LoVo (cell line): ENCODE results near the gene WDR75.
"Not testable (repeated sequence)": the region's sequence is repeated elsewhere in the genome, so short reads cannot be mapped to it uniquely, and the experiment has no call there.

Experiments
- DNase-seq: peaks from one replicate; pipeline ENCODE4 v3.0.0-alpha.2; 2016; ENCODE audit warnings: low spot score

WDR75 gene

DNA sequence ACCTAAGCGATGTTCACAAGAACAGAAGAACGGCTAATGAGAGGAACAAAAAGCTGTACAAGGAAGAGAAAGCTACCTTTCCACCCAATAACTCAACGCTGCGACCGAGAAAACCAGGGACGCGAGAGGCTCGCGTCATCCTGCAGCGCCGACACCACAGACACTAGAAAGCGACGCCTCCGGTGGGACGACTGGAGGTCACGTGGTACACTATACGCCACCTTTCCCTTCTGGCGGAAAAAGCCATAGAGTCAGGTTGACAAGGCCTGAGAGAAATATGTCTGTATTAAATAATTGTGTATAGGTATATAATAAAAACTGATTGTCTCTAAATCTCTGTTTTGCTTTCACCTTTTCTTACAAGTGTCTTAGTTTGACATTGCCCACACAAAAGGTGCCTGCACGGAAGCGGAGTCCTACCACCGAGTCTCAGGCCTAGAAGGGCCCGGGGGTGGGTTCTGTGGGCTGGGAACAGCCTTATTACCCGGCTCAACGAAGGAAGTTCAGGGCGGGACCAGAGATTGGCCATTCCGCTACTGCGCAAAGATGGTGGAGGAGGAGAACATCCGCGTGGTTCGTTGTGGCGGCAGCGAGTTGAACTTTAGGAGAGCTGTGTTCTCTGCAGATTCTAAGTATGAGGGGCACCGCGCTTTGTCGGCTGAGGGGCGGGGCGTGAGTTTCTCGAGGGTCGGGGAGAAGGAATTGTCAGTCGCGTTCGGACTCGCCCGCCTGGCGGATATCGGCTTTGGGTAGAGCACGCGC is at the start of gene WDR75:
Gene WDR75 (plus strand): TSS at position 528 of the 762 bp plus-strand sequence. CDS start 19 bp downstream, at position 547.
- DNase-seq: peak; percentile 93

DNA sequence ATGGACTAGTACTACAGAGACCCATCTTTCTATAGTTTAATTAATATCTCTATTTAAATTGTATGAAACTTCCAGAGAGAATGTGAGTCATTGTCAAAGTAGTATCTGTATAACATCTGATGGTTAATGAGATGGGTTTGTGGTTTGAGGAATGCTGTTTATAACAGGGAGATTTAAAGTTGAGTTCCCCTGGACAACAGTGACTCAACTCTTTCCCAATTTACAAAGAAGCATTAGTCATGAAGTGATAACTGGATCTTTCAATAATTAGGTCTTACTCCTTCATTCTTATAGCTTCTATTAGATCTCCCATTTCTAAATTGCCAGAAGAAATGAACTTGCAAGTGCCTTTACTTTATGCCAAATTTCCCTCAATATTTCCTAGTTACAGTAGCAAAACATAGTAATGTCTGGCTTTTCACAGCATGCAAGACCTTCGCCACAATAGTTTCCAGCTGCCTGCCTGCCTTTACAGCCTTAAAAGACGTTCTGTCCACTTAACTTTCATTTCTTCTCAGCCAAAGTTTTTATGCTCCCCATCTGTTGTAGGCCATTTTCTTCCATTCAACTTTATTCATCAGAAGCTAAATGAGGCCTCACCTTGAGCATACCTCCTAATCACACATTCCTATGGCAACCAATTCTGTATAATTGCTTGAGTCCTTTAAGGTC is 47.7 kb upstream of the WDR75 start:
- DNase-seq: peak; percentile 80

- DNase-seq: no peak
Measured at GRCh38 chr2:189394525-189394924, 46.7 kb upstream of the WDR75 start.

- DNase-seq: no peak
Measured at GRCh38 chr2:189402932-189403331, 38.3 kb upstream of the WDR75 start.

- DNase-seq: no peak
Measured at GRCh38 chr2:189406586-189407233, 34.6 kb upstream of the WDR75 start.

DNA sequence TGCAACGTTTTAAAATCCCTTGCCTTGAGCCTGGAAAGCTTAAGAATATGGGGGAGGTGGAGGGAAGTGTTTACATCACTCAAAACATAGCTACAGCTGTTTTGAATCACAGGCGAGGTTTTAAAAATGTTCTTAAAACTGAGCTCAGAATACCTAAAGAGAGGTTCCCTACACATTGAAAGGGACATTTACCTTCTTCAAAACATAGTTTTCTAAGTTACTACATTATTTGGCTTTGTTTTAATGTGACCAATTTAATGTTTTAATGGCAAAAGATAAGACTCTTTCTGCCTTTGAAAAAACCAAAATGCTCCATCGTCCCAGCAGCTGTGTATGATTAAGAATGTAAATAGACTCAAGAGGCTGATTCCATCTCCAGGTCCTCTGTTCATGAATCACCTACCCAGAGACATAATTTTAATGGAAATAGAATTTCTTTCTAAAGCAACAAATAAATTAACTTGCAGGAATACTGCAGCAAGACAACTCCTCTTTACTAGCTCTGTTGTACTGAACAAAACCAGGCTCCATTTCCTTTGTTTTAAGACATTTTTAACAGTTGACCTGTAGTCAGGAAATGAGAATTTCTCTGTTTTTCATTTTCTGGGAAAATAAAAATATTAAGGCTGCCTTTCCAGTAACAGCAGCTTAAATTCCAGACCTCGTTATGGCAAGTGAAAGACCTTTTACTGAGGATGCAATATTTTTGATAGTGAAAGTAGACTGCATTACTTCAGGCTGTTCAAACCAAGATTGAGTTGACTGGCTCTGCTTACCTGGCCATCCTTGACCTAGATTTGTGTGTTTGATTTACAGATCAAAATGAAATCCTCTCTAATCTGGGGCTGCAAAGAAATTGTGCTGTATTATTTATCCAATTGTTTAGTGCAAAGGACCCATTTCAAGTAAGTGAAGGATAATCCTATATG is 33.7 kb upstream of the WDR75 start:
- no peak for DNase-seq

DNA sequence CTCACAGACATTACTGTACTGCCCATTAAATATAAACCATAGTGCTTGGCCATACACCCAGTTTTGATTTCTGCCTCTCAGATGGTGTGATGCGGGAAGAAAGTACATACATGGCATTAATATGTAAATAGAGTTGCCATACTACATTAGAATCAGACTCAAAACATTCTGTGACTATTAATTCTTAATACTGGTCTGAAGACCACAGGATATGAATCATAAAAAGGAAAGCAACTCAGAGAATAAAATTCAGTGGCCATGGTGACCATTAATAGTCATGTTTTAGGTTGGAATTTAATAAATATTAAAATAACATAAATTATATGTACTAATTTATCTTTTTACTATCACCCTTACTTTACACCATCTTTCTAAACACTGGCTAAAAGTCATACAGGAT is 33.0 kb upstream of the WDR75 start:
- no peak for DNase-seq

- no peak for DNase-seq
Measured at GRCh38 chr2:189409131-189409530, 32.1 kb upstream of the WDR75 start.

DNA sequence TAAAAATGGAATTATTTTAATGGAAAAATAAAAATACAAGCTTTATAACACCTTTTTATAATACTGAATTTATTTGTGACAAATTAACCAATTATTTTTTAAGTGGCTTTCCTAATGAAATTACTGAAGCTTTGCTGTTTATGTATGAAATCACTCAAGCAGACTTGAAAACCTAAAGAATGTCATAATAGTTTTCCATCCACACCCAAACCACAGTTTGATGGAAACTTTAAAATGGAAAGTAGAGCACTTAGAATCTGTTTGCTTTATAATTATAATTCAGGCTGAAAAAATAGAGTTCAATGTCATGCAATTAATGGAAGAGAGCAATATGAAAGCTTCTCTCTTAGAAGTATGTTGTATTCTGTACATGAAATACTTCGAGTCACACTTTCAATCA is 31.6 kb upstream of the WDR75 start:
- no peak for DNase-seq

GRCh38 chr2:189411860-189412259 is 29.4 kb upstream of the WDR75 start:
- DNase-seq: no peak

GRCh38 chr2:189412330-189412953 is 28.8 kb upstream of the WDR75 start:
- peak; percentile 45 for DNase-seq

GRCh38 chr2:189413249-189413648 is 28.0 kb upstream of the WDR75 start:
- no peak for DNase-seq

DNA sequence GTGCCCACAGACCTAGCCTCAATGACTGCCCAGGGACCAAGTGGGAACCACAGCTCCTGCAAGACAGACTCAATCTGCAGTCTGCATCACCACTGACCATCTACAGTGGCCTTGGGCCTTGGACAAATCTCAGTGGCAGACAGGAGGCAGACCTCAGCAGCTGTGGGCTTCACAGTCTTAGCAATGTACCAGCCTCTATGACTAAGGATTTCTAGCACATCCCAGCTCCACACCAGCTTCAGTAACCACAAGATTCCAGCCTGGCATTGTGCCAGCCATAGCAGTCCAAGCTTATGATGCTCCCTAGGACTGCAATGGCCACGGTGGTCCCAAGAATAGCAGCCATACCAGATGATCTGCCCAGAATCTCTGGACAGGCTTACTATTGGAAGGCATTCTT is 19.6 kb upstream of the WDR75 start:
- DNase-seq: peak; percentile 28

DNA sequence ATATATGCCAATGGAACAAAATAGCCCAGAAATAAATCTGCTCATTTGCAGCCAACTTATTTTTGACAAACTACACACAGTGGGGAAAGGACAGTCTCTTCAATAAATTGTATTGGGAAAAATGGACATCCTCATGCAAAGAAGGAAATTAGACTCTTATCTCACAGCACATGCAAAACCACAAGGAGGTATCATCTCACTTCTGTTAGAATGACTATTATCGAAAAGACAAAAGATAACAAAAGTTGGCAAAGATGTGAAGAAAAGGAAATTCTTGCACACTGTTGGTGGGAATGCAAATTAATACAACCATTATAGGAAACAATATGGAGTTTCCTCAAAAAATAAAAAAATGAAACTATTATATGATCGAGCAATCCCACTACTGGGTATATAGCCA is 16.3 kb upstream of the WDR75 start:
- no peak for DNase-seq

GRCh38 chr2:189425676-189426075 is 15.6 kb upstream of the WDR75 start:
- DNase-seq: no peak

DNA sequence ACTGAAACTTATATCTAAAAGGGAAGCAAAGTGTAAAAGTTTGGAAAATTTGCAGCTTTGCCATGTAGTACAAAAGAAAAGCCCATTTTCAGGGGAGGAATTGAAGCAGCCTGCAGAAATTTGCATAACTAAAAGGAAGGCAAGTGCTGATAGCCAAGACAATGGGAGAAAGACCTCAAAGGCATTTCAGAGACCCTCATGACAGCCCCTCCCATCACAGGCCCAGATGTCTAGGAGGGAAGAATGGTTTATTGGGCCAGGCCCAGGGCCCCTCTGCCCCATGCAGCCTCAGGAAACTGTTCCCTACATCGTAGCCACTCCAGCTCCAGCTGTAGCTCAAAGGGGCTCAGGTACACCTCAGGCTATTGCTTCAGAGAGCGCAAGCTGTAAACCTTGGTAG is 14.4 kb upstream of the WDR75 start:
- no peak for DNase-seq

- DNase-seq: no peak
Measured at GRCh38 chr2:189427872-189428271, 13.4 kb upstream of the WDR75 start.

DNA sequence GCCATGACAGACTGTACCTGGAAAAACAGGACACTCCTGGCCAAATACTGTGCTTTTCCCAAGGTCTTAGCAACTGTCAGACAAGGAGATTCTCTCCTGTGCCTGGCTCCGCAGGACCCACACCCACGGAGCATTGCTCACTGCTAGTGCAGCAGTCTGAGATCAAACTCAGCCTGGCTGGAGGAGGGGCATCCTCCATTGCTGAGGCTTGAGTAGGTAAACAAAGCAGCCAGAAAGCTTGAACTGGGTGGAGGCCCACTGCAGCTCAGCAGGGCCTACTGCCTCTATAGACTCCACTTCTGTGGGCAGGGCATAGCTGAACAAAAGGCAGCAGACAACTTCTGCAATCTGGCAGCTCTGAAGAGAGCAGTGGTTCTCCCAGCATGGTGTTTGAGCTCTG is 10.8 kb upstream of the WDR75 start:
- DNase-seq: not testable (repeated sequence)

- not testable (repeated sequence) for DNase-seq
Measured at GRCh38 chr2:189435803-189436202, 5.5 kb upstream of the WDR75 start.

- no peak for DNase-seq
Measured at GRCh38 chr2:189437926-189438325, 3.3 kb upstream of the WDR75 start.

DNA sequence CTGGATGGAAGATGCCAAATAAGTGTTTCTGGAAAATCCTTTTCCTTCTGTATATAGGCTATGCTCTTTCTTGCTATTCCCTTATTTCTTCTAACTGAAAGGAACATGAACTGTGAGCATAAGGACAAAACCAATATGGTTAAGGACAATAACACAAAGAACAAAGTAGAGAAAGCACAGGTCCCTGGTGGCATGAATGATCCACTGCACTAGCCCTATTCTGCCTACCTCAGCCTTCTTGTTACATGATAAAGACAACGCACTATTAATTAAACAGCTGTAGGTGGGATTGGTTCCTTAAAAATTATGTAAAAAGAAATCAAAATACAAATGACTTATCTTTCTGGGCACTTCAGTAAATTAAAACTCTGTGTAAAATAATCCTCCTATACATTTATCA is 1.9 kb upstream of the WDR75 start:
- no peak for DNase-seq

- DNase-seq: no peak
Measured at GRCh38 chr2:189440644-189440946, 679 bp upstream of the WDR75 start.
